Stomach (tissue), 4 donors: ENCODE results near the gene MAB21L2.

ENCODE experiments used
- EP300 ChIP-seq: sonication (generic); formaldehyde crosslinking; IDR thresholded peaks from one replicate; pipeline ENCODE4 v1.6.1; 2017; ENCODE audit warnings: antibody characterized with exemption
- POLR2A ChIP-seq, 4 donors: fragments of 450-650 bp; IDR thresholded peaks; one replicate each; pipeline ENCODE4 v1.6.1; 2016; ENCODE audit warnings: antibody characterized with exemption in 4 of 4, control low read depth in 2 of 4, mild to moderate bottlenecking in 1 of 4, moderate library complexity in 1 of 4
- POLR2AphosphoS5 ChIP-seq, 3 donors: sonication (generic); formaldehyde crosslinking; IDR thresholded peaks; one replicate each; pipeline ENCODE4 v1.6.1; 2016; ENCODE audit warnings: antibody characterized with exemption in 3 of 3
- TF ChIP-seq, protein P1 (sequence below), 7 experiments: fragments of 450-650 bp in 4 of 7; fragments of 200-600 bp in 3 of 7; sonication (generic) in 3 of 7; IDR thresholded peaks; one replicate each; pipeline ENCODE4 v1.5.1; 2016 to 2019; ENCODE audit warnings: antibody characterized with exemption in 7 of 7, control low read depth in 2 of 7, mild to moderate bottlenecking in 1 of 7

DNA sequence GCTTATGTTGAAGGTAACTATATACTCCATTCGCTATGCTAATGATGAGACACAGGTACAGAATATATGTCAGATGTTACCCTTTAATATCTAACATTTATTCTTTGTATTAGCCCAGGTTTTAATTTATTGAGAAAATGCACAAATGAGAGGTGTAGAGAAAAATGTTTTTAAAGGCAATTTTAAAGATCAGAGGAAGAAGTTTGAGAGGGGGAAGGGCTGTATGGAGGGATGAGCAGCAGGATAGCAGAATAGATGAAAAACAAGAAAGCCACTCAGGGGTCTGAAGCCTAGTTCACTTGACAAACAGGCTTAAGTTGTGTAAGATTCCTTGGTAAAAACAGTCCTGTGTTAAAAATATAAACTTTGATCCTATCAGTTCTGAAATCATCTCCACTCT, 3.7 kb downstream of the MAB21L2 start:
- TF ChIP-seq, protein P1, sequence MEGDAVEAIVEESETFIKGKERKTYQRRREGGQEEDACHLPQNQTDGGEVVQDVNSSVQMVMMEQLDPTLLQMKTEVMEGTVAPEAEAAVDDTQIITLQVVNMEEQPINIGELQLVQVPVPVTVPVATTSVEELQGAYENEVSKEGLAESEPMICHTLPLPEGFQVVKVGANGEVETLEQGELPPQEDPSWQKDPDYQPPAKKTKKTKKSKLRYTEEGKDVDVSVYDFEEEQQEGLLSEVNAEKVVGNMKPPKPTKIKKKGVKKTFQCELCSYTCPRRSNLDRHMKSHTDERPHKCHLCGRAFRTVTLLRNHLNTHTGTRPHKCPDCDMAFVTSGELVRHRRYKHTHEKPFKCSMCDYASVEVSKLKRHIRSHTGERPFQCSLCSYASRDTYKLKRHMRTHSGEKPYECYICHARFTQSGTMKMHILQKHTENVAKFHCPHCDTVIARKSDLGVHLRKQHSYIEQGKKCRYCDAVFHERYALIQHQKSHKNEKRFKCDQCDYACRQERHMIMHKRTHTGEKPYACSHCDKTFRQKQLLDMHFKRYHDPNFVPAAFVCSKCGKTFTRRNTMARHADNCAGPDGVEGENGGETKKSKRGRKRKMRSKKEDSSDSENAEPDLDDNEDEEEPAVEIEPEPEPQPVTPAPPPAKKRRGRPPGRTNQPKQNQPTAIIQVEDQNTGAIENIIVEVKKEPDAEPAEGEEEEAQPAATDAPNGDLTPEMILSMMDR (IDR thresholded peaks at IDR 0.05): no peak
- no peak for TF ChIP-seq POLR2A (IDR thresholded peaks at IDR 0.05)
- no peak for TF ChIP-seq EP300
- TF ChIP-seq POLR2AphosphoS5 (IDR thresholded peaks at IDR 0.05): no peak
